HG02981 (cell line): Measurements from ENCODE around the gene RFK.

Experiments used
- ATAC-seq: cut with Tn5 transposase; IDR thresholded peaks from one replicate; pipeline ENCODE4 v1.9.1; 2021; ENCODE audit warnings: mild to moderate bottlenecking, moderate library complexity; ENCODE audit not compliant: unreplicated experiment

RFK gene

DNA sequence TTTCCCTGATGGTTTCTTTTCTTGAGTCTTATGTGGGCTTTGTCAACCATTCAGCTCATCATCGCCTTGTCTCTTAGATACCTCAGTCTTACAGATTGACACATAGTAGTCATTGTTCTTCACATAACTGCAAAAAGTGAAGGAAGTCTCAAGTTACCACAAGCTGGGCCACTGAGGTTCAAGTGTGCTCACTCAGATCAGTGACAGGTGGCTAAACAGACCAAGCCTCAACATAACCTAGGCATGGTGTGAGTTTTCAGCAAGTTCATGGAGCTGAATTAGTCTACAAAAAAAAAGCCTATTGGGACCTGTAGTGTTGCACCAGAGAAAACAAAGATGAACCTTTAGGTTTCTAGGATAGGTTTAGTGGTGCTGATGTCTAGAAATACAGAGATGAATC is 58.2 kb downstream of the RFK start:
- no peak for ATAC-seq
